ENCODE data around the gene NKPD1.

The NKPD1 gene

GRCh38 chr19:45161738-45162607 lies 1.2 kb upstream of the NKPD1 start:
- DNase-seq (ENCODE audit: insufficient read length, low spot score): no peak
- no peak for FAIRE-seq
- peak; percentile 37 for TF ChIP-seq CTCF (IDR thresholded peaks at IDR 0.05; ENCODE audit: insufficient read depth, missing control alignments)

GRCh38 chr19:45159971-45160324 lies 834 bp downstream of the NKPD1 start:
- DNase-seq (ENCODE audit: insufficient read length, low spot score): no peak
- FAIRE-seq: no peak
- no peak for TF ChIP-seq CTCF (IDR thresholded peaks at IDR 0.05; ENCODE audit: insufficient read depth, missing control alignments)

GRCh38 chr19:45159210-45159970 lies 1.4 kb downstream of the NKPD1 start:
- no peak for DNase-seq (ENCODE audit: insufficient read length, low spot score)
- no peak for TF ChIP-seq CTCF (IDR thresholded peaks at IDR 0.05; ENCODE audit: insufficient read depth, missing control alignments)
- FAIRE-seq: no peak

- FAIRE-seq (no peak), DNase-seq (ENCODE audit: insufficient read length, low spot score) (no peak)
- TF ChIP-seq CTCF (IDR thresholded peaks at IDR 0.05; ENCODE audit: insufficient read depth, missing control alignments): no peak
Observed at GRCh38 chr19:45158503-45159209, 2.1 kb downstream of the NKPD1 start.

GRCh38 chr19:45156751-45157150 lies 4.0 kb downstream of the NKPD1 start:
- DNase-seq (ENCODE audit: insufficient read length, low spot score): no peak
- FAIRE-seq: no peak
- no peak for TF ChIP-seq CTCF (IDR thresholded peaks at IDR 0.05; ENCODE audit: insufficient read depth, missing control alignments)

- FAIRE-seq (no peak), DNase-seq (ENCODE audit: insufficient read length, low spot score) (no peak)
- TF ChIP-seq CTCF (IDR thresholded peaks at IDR 0.05; ENCODE audit: insufficient read depth, missing control alignments): no peak
Observed at GRCh38 chr19:45156011-45156630, 4.7 kb downstream of the NKPD1 start.

Measured in D721Med (cell line).